Hematopoietic multipotent progenitor cell treated with erythropoietin and hydrocortisone succinate and interleukin-3 and kit ligand, for 8 days (in vitro differentiated cells): Measurements from ENCODE around the gene USP14.
"Not testable (repeated sequence)": the region's sequence is repeated elsewhere in the genome, so short reads cannot be mapped to it uniquely, and the experiment has no call there.

Source experiments
- DNase-seq: peaks from one replicate; pipeline ENCODE4 v3.0.0-alpha.2; 2015

USP14 gene

GRCh38 chr18:158128-159036 lies at the start of gene USP14:
TSS of gene USP14 (plus strand) at chr18:158557. CDS start at chr18:158699, 142 bp downstream.
- DNase-seq, result peak; percentile 98

GRCh38 chr18:108665-109063 lies 49.7 kb upstream of the USP14 start:
- not testable (repeated sequence) for DNase-seq

- DNase-seq, result peak; percentile 7
These were observed 49.0 kb upstream of the USP14 start for GRCh38 chr18:109130-109921.

- peak; percentile 4 for DNase-seq
These were observed 48.5 kb upstream of the USP14 start for GRCh38 chr18:109922-110261.

- not testable (repeated sequence) for DNase-seq
These were observed 47.8 kb upstream of the USP14 start for GRCh38 chr18:110351-111201.

- DNase-seq, result peak; percentile 73
These were observed 46.9 kb upstream of the USP14 start for GRCh38 chr18:111306-112014.

GRCh38 chr18:112015-112733 lies 46.2 kb upstream of the USP14 start:
- DNase-seq, result not testable (repeated sequence)

GRCh38 chr18:120539-121260 lies 37.7 kb upstream of the USP14 start:
- not testable (repeated sequence) for DNase-seq

- no peak for DNase-seq
These were observed 23.3 kb upstream of the USP14 start for GRCh38 chr18:135045-135444.

GRCh38 chr18:136433-136832 lies 21.9 kb upstream of the USP14 start:
- no peak for DNase-seq

- no peak for DNase-seq
These were observed 21.0 kb upstream of the USP14 start for GRCh38 chr18:137327-137726.

GRCh38 chr18:140670-141266 lies 17.6 kb upstream of the USP14 start:
- no peak for DNase-seq

- peak; percentile 49 for DNase-seq
These were observed 15.6 kb upstream of the USP14 start for GRCh38 chr18:142624-143296.

GRCh38 chr18:148841-149240 lies 9.5 kb upstream of the USP14 start:
- peak; percentile 90 for DNase-seq

GRCh38 chr18:154151-154550 lies 4.2 kb upstream of the USP14 start:
- DNase-seq, result no peak

GRCh38 chr18:155688-156087 lies 2.7 kb upstream of the USP14 start:
- no peak for DNase-seq

GRCh38 chr18:156514-157230 lies 1.7 kb upstream of the USP14 start:
- no peak for DNase-seq

- peak; percentile 37 for DNase-seq
These were observed 788 bp downstream of the USP14 start for GRCh38 chr18:159037-159652.

- DNase-seq, result no peak
These were observed 1.6 kb downstream of the USP14 start for GRCh38 chr18:159933-160332.
